Stimulated activated CD4-positive, alpha-beta T cell treated with anti-CD3 and anti-CD28 coated beads, Interleukin-15, amount 100 ng/mL, for 1 hour (primary cell): Measurements from ENCODE around the gene PHF12.

Experiments
- DNase-seq, 2 donors: peaks; one replicate each; pipeline ENCODE4 v3.0.0-alpha.2; 2020; ENCODE audit warnings: low read depth in 1 of 2, low spot score in 1 of 2

The PHF12 gene

GRCh38 chr17:28955408-28955807 is 4.1 kb upstream of the PHF12 start:
- no peak for DNase-seq

- DNase-seq = no peak
These were observed 3.6 kb upstream of the PHF12 start for GRCh38 chr17:28954886-28955285.

GRCh38 chr17:28953444-28954118 is 2.3 kb upstream of the PHF12 start:
- DNase-seq = no peak

GRCh38 chr17:28951991-28952975 is 965 bp upstream of the PHF12 start:
- DNase-seq = peak; percentile 83 to 92

- peak in 1 of 2 donors; percentile 19 for DNase-seq
These were observed 428 bp downstream of the PHF12 start for GRCh38 chr17:28950752-28951427.

GRCh38 chr17:28950017-28950751 is 1.1 kb downstream of the PHF12 start:
- peak; percentile 15 to 35 for DNase-seq

- DNase-seq = peak; percentile 22 to 56
These were observed 1.9 kb downstream of the PHF12 start for GRCh38 chr17:28949185-28950016.

GRCh38 chr17:28948873-28949184 is 2.5 kb downstream of the PHF12 start:
- no peak for DNase-seq

- DNase-seq = no peak
These were observed 3.0 kb downstream of the PHF12 start for GRCh38 chr17:28948342-28948741.

GRCh38 chr17:28947639-28948038 is 3.7 kb downstream of the PHF12 start:
- no peak for DNase-seq

GRCh38 chr17:28946239-28946638 is 5.1 kb downstream of the PHF12 start:
- no peak for DNase-seq

GRCh38 chr17:28944862-28945741 is 6.2 kb downstream of the PHF12 start:
- DNase-seq = no peak

GRCh38 chr17:28944343-28944742 is 7.0 kb downstream of the PHF12 start:
- no peak for DNase-seq

- DNase-seq = no peak
These were observed 8.4 kb downstream of the PHF12 start for GRCh38 chr17:28942925-28943324.

GRCh38 chr17:28941251-28941650 is 10.1 kb downstream of the PHF12 start:
- no peak for DNase-seq

GRCh38 chr17:28940675-28941074 is 10.6 kb downstream of the PHF12 start:
- DNase-seq = no peak

- no peak for DNase-seq
These were observed 11.2 kb downstream of the PHF12 start for GRCh38 chr17:28940142-28940541.

- no peak for DNase-seq
These were observed 12.8 kb downstream of the PHF12 start for GRCh38 chr17:28938552-28938951.

GRCh38 chr17:28937044-28937729 is 14.1 kb downstream of the PHF12 start:
- DNase-seq = no peak
